Activated naive CD4-positive, alpha-beta T cell treated with anti-CD3 and anti-CD28 coated beads, Interleukin-2, amount 50 U/mL, for 16 hours (primary cell): ENCODE measurements around the gene RBKS.

ENCODE experiments used
- DNase-seq: peaks from one replicate; pipeline ENCODE4 v3.0.0-alpha.2; 2020

RBKS gene

GRCh38 chr2:27829791-27830190 lies 60.4 kb downstream of the RBKS start:
- no peak for DNase-seq

GRCh38 chr2:27828305-27828704 lies 61.9 kb downstream of the RBKS start:
- no peak for DNase-seq

- no peak for DNase-seq
Measured at GRCh38 chr2:27824401-27824800, 65.8 kb downstream of the RBKS start.

- DNase-seq = no peak
Measured at GRCh38 chr2:27823569-27823968, 66.6 kb downstream of the RBKS start.

GRCh38 chr2:27823135-27823534 lies 67.1 kb downstream of the RBKS start:
- no peak for DNase-seq

GRCh38 chr2:27822049-27822448 lies 68.1 kb downstream of the RBKS start:
- DNase-seq = no peak

GRCh38 chr2:27815860-27816438 lies 74.2 kb downstream of the RBKS start:
- no peak for DNase-seq

GRCh38 chr2:27814758-27815157 lies 75.4 kb downstream of the RBKS start:
- DNase-seq = no peak

- no peak for DNase-seq
Measured at GRCh38 chr2:27811768-27812167, 78.4 kb downstream of the RBKS start.

GRCh38 chr2:27810455-27810854 lies 79.7 kb downstream of the RBKS start:
- no peak for DNase-seq

GRCh38 chr2:27809761-27810241 lies 80.4 kb downstream of the RBKS start:
- DNase-seq = no peak

- no peak for DNase-seq
Measured at GRCh38 chr2:27808984-27809383, 81.2 kb downstream of the RBKS start.

GRCh38 chr2:27808418-27808817 lies 81.8 kb downstream of the RBKS start:
- DNase-seq = no peak

GRCh38 chr2:27807476-27807875 lies 82.7 kb downstream of the RBKS start:
- no peak for DNase-seq

- DNase-seq = no peak
Measured at GRCh38 chr2:27806311-27807059, 83.7 kb downstream of the RBKS start.

GRCh38 chr2:27805180-27805579 lies 85.0 kb downstream of the RBKS start:
- no peak for DNase-seq

GRCh38 chr2:27804146-27804545 lies 86.0 kb downstream of the RBKS start:
- DNase-seq = no peak

- no peak for DNase-seq
Measured at GRCh38 chr2:27803046-27803445, 87.1 kb downstream of the RBKS start.

GRCh38 chr2:27802547-27802946 lies 87.6 kb downstream of the RBKS start:
- no peak for DNase-seq

GRCh38 chr2:27800856-27801255 lies 89.3 kb downstream of the RBKS start:
- no peak for DNase-seq

GRCh38 chr2:27799646-27800010 lies 90.6 kb downstream of the RBKS start:
- no peak for DNase-seq

GRCh38 chr2:27798948-27799645 lies 91.1 kb downstream of the RBKS start:
- DNase-seq = no peak

GRCh38 chr2:27798486-27798885 lies 91.7 kb downstream of the RBKS start:
- DNase-seq = no peak

- no peak for DNase-seq
Measured at GRCh38 chr2:27797841-27798240, 92.3 kb downstream of the RBKS start.
